GM21737 (cell line): Measurements from ENCODE around the gene OGFOD2.
"Not testable (repeated sequence)": the region's sequence is repeated elsewhere in the genome, so short reads cannot be mapped to it uniquely, and the experiment has no call there.

Experiments
- ATAC-seq: cut with Tn5 transposase; IDR thresholded peaks from one replicate; pipeline ENCODE4 v1.9.1; 2021; ENCODE audit warnings: mild to moderate bottlenecking, moderate library complexity; ENCODE audit not compliant: unreplicated experiment

The OGFOD2 gene

GRCh38 chr12:123001464-123001863 is 26.4 kb downstream of the OGFOD2 start:
- ATAC-seq, result no peak

- no peak for ATAC-seq
Observed at GRCh38 chr12:123003257-123003656, 28.2 kb downstream of the OGFOD2 start.

DNA sequence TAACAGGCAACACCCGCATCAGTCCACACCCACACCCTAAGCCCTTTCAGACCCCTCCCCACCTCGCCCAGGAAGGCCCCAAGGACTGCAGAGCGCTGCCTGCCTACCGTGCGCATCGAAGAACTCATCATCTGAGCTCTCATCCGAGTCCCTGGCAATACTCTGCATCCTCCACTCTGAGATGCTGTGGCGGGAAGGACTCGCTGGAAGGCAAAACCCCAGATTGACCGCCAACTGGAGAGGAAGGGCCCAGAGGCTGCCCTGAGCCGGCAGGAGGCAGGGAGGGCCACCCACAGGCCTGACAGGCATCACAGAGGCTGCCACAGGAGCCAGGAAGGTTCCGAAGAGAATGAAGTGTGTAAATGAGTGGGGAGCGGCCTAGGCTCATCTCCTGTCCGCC is 29.2 kb downstream of the OGFOD2 start:
- no peak for ATAC-seq

DNA sequence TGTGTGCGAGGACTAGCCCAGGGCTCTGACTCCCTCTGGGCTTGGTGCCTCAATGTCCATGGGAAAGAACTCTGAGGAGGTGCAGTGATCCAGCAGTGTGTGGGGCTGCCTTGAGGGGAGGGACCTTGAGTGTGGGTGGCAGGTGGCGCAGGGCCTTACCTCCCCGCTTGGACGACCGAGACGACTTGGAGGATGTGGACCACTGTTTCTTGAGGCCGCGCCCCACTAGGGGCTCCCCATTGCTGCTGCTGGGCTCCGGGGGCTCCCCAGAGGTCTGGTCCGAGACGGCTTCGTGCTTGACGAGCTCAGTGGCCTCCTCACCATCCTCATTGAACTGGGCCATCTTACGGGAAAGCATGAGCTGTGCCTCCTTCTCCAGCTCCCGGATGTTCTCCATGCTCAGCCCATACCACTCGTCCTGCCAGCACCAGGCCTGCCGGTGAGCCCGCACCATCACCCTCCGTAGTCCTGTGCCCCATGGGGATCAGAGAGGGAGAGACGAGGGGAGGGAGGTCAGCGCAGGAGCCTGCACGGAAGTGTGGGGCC is 30.1 kb downstream of the OGFOD2 start:
- no peak for ATAC-seq

DNA sequence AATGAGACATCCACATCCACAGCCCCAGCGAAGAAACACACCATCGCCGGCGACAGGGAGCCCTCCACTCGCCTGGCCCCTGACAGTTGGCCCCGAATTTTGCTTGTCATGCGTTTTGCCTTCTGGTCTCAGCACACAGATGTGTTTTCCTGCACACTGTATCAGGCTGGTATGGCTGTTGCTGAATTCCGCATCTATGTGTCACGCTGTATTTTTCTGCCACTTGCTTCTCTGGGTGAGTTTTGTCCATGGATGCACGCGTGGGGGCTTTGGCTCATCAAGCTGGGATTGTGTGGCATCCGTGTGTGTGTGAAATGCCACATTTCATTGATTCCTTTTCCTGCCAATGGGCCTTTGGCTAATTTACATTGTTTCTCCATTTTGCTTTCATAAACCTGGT is 31.9 kb downstream of the OGFOD2 start:
- ATAC-seq, result no peak

DNA sequence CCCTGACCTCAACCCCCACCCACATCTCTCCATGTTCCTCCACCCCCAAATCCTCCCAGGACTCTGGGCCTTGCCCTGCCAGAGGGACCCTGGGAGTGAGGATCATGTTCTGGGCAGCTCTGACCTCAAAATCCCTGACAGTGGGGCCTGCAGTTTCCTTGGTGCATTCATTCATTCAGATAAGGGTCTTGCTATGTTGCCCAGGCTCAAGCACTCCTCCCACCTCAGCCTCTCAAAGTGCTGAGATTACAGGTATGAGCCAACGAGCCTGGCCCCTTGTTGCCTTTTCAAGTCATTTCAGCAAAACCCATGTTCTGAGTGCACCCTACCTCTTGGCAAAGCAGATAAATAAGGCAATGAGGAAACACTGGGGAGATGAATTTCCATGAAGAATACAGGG is 35.1 kb downstream of the OGFOD2 start:
- no peak for ATAC-seq

DNA sequence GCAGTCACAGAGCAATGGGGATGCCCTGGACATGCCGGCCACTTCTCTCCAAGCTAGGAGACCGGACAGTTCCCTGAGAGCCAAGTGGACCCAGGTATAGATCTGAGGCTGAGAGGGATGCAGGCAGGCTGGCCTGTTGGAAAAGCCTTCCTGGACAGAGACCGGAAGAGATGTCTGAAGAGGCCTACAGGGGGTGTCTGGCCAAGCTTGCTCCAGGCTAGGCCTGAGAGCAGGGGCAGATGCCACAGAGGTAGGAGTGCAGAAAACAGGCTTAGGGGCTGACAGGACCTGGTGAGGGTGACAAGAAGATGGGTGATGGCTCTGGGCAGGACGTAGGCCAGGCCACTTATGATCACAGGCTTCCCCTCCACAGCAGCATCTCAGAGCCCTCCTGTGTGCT is 35.6 kb downstream of the OGFOD2 start:
- no peak for ATAC-seq

DNA sequence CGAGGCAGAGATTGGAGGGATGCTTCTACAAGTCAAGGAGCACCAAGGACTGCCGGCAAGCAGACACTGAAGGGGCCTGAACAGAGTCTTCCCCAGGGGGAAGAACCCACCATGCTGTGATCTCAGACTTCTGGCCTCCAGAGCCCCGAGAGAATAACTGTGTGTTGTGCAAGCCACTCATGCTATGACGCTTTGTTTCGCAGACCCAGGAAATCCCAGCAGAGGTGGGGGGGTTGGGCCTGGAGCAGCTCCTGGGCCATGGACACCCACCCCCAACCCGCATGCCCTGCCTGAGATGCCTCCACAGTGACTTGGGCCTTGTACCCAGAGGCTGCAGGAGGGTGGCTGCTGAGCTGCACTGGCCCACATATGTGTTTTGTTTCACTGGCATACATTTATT is 36.7 kb downstream of the OGFOD2 start:
- ATAC-seq, result no peak

DNA sequence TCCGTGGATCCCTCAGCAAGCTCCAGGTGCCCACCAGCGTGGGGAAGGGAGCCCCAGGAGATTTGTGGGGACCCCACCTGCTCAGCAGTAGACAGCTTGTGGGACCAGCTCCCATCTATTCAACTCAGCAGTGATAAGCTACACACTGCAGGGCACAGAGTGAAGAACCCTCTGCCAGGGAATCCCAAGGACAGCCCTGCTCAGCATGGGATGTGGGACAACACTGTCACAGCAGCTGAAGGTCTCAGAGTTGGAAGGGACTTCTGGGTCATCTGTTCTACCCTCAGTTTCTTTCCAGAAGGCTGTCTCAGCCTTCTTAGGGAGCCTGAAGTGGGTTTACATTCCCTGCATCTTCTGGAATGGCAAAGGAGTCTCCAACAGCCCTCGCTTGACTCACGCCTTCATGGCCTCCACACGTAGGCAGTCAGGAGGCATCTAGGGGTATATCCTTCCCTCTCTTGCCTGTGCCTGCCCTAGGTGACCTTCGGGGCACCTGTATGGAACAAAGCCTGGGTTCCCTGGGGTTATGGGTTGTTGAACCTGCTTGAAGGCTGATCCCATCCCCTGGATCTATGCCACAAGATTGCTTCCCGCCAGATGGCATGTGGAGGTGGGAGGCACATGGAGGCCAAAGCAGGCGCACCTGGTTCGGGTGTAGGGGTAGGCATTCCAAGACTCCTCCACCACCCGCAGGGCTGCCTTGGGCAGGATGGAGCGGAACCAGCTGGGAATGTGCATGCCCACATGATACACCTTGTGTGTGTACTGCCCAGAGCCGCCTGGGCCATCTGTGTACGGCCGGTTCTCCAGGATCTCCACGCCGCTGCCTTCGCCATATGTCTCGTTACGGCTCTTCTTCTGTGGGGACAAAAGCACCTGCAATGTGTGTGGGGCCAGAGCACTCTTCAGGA is 38.4 kb downstream of the OGFOD2 start:
- ATAC-seq, result no peak

DNA sequence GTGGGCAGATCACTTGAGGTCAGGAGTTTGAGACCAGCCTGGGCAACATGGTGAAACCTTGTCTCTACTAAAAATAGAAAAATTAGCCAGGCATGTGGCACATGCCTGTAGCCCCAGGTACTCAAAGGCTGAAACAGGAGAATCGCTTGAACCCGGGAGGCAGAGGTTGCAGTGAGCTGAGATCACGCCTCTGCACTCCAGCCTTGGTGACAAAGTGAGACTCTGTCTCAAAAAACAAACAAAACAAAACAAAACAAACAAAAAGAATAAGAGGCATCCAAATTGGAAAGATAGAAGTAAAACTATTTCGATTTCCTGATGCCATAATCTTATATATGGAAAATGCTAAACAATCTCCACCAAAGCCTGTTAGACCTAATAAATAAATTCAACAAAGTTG is 39.4 kb downstream of the OGFOD2 start:
- not testable (repeated sequence) for ATAC-seq

DNA sequence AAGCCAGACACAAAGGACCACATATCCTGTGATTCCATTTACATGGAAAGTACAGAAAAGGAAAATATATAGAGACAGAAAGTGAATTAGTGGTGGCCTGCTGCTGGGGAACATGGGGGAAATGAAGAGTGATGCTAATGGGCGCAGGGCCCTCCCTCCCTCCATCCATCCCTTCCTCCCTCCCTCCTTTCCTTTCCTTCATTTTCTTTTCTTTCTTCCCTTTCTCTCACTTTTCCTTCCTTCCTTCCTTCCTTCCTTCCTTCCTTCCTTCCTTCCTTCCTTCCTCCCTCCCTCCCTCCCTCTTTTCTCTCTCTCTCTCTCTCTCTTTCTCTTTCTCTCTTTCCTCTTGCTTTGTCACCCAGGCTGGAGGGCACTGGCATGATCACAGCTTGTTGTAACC is 42.7 kb downstream of the OGFOD2 start:
- ATAC-seq, result no peak

DNA sequence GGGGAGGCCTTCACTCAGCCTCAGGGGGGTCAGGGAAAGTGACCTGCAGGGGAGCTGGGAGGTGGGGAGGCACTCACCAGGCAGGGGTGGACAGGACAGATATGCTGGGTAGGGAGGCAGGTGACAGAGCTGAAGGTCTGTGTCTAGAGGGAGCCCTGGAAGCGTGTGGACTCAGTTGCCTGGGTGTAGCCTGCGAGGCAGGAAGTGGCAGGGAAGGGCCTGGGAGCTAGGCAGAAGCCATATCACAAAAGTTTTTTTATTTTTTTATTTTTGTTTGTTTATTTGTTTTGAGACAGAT is 44.7 kb downstream of the OGFOD2 start:
- ATAC-seq, result no peak

DNA sequence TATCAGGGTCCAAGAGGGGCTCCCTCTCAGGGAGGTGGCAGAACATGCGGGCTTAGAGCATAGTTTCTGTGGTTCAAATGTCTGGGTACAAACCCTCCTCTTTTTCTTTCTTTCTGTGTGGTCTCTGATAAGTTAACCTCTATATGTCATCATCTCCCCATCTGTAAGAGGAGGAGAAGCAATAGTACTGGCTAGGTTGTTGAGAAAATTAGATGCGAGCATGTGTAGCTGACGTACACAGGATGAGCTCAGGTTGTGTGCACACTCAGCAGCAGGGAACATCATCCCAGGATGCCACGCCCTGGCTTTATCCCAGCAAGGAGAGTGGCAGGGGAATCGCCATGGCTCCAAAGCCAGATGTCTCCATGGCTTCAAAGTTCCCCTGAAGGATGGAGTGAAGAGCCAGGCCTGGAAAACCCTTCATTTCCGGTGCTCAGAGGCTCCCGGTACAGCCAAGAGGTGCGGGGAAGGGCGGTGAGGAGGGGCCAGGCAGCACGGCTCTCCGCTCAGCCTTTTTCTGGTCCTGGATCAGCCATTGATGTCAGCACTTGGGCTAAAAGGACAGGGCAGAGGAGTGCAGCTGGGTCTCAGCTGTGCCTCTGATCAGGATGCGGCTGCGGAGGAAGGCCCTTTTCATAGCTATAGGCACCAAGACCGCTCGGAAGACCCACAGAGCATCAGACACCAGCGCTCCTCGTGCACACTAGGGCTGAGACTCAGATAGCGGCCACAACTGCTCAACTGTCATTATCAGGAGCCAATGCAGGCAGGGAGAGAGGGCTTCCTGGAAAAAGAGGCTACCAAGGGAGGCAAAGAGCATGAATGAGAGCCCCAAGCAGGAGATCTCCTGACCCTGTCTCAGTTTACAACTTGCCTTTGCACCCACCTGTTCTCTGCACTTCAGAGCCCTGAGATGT is 46.9 kb downstream of the OGFOD2 start:
- ATAC-seq, result no peak

DNA sequence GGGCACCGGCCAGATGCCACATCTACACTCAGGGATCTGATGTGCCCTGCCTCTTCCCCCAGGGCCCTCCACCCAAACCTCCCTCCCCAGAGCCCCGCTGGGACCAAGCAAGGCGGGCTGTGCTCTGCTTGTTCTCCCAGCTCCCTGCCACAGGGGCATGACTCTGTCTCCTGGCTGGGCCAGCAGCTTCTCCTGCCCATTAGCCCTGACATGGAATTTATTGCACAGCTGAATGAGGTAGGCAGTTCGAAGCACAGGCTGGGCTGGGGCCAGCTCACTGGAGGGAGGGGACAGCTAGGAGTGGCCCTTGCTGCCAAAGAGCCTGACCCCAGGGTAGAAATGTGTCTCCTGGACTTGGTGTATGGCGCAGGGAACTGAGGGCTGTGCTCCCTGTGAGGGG is 47.8 kb downstream of the OGFOD2 start:
- ATAC-seq, result no peak

DNA sequence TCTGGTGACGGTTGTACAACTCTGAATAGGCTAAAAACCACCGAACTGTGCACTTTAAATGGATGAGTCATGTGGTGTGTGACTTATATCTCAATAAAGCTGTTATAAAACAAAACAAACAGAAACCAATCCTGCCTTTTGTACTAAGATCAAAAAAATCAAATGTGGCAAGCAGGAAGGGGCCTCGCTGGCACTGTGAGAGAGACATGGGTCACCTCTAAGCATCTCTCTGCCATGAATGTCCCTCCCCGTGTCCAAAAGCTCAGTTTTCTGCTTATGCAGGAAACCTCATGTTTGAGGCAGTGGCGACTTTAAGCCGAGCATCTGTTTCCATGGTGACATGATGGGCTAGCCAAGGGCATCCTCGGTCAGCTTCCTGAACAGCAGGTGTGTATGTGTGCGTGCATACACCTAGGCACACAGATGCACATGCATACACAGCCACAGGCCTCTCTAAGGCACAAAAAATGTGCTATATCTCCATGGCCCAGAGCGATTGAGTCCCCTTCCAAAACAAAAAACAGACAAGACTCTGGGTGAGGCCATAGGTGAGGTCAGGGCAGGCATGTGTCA is 49.9 kb downstream of the OGFOD2 start:
- no peak for ATAC-seq

- no peak for ATAC-seq
Observed at GRCh38 chr12:123026094-123026853, 51.2 kb downstream of the OGFOD2 start.

DNA sequence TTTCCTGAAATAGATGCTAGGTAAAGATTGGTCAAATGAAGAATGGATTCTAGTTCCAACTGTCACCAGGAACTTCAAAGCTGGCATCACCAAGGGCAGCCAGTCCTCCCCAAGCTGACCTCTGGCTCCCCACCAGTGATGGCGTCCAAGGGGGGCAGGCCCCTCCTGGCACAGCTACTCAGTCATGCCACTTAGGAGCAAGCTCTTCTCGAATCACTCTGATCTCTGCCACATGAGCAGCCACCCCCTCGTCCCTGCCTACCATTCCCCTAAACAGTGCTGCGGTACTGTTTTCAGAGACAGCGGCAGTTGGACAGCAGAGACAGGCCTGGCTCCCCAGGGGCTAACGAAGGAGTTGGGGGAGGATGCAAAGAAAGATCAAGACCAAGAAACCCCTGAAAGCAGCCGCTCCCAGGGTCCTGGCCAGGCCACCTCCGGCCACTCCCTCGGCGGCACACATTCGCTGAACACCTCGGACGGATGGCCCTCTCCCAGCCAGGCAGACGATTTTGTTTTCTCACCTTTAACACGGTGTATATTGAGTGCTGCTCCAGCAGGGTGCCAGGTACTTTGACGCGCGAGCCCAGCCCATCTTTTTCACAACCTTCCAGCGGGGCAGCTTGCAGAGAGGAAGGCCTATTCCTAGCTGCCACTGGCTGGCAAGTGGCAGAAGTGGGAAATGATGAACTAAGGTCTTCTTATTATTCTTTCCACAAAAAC is 52.8 kb downstream of the OGFOD2 start:
- ATAC-seq, result no peak

- no peak for ATAC-seq
Observed at GRCh38 chr12:123028475-123028874, 53.4 kb downstream of the OGFOD2 start.

- no peak for ATAC-seq
Observed at GRCh38 chr12:123029550-123029949, 54.5 kb downstream of the OGFOD2 start.
